GM19455 (cell line): ENCODE measurements around the gene CTXND1.

Experiments used
- ATAC-seq: cut with Tn5 transposase; IDR thresholded peaks from one replicate; pipeline ENCODE4 v1.9.1; 2021; ENCODE audit not compliant: unreplicated experiment

The CTXND1 gene

DNA sequence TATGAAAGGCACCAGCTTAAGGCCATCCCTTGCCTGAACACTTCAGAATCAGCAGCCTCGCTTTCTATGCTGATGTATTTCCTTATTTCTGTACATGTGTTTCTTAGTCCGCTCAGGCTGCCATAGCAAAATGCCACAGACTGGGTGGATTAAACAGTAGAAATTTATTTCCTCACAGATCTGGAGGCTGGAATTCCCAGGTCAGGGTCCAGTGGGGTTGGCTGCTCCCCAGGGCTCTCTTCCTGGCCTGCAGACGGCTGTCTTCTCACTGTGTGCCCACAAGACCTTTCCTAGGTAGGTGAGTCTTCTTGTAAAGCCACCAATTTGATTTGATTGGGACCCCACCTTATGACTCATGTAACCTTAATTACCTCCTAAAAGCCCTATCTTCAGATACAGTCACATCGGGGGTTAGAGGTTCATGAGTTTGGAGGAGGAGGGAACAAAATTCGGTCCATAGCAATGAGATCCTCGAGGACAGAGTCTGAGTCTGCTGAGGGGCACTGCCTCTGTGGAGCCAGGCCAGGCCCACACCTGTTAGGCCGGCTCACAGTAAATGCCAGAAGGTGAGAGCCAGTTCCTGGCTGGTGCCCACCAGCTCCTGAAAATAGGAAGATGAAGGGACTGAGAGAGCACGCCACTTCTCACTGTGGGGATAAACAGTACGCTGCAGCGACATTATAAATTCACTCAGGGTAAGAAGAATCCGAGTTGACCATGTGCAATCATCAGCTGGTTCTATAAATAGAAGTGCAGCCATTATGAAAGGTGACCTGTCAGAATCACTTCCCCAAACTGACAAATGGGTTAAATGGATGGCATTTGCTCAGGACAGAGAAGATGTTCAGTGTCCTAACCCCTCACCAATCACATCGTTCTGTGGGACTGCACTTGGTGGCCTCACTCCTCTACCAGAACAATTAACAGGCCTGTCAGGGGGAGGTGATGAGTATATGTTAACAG lies 41.1 kb downstream of the CTXND1 start:
- no peak for ATAC-seq

DNA sequence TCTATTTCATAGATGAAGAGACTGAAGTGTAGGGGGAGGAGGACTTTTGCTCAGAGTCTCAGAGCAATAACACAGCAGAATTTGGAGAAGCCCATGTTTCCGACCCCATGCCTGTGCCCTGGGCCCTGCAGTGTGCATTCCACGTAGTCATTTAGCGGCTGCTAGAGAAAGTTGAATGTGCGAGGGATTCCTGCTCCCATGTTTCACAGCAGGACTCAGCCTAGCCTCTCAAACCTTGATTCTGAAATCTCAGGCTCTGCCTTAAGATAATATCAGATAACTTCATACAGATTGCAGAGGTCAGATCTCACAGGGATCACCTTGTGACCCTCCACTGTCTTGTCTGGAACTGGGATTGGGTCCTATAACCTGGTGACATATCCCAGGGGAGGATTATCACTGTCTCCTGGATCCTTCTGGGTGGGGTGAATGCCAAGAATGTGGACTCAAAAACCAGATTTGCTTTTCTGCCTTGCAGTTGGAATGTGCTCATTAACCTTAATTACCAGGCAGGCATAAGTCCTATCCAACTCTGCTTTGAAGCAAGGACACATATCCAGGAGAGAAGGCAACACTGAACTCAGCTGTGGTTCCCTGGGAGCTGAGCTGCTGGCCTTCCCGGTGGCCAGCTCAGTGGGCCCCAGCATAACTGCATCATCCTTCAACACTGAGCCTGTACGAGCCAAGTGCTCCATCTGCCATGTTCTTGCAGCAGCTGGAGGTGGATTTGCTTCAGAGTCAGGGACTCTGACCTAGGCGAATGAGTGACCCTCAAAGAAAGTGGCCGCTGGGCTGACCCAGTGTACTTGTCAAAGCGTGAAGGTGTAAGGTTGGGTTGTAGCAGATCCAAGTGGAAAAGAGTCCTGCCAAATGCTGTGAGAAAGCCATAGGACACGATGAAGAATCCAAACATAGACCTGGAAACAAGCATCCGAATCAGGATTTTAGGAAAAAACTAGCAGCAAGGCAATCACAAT lies 43.0 kb downstream of the CTXND1 start:
- no peak for ATAC-seq

GRCh38 chr15:80207887-80208286 lies 44.1 kb downstream of the CTXND1 start:
- no peak for ATAC-seq

GRCh38 chr15:80204231-80204630 lies 47.8 kb downstream of the CTXND1 start:
- ATAC-seq = no peak

DNA sequence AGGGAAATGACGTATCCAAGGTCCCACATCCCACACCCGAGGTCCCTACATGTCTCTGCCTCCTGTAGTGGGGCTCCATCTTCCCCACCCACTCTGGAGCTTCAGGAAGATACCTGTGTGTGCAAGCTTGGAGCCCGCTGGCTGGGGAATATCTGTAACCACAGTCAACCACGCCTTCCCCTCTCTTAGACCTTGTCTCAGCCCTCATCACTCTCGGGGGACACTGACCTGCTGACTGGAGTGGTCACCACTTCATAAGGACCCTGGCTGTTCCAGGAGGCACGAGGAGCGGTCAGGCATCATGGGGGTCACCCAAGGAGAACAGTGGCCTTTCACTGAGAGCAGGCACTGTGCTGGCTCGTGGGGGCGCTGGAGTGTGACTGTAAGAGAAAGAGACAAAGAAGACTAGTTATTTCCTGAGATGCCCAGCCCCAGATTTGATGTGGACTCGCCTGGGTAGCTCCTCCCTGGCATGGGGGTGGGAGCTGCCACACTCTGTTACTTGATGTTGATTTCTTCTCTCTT lies 48.6 kb downstream of the CTXND1 start:
- no peak for ATAC-seq

- ATAC-seq = no peak
Measured at GRCh38 chr15:80202641-80203360, 49.2 kb downstream of the CTXND1 start.

DNA sequence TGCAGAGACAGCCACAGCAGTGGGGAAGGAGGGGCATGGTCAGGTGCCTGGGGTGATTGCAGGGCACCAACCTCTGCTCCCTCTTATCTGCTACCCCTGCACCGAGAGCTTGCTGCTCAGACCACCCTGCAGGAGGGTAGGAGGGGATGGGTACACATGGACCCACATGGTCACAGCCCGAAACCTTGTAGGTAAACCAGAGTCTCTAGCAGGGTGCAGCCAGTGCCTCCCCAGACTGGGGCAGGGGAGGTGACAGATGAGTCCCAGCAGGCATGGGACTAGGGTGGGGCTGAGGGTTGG lies 50.0 kb downstream of the CTXND1 start:
- no peak for ATAC-seq

- ATAC-seq = no peak
Measured at GRCh38 chr15:80201256-80202015, 50.6 kb downstream of the CTXND1 start.

DNA sequence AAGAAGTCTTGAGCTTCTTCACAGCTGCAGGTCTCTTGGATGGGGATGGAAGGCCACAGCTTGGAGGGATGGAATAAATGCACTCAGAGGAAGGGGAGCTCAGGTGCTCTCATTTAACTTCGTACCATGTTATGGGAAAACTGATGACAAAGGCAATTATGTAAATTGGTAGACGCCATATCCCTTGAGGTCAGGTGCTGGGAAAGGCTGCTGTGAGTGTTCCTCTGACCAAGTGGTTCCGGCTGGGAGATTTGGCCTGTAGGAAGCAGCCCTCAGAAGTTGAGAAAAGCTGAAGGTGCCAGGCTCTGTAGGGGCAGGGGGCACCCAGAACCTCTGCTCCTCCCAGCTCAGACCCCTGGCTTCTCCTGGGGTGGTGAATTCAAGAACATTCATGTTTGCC lies 52.1 kb downstream of the CTXND1 start:
- ATAC-seq = no peak

GRCh38 chr15:80199366-80199765 lies 52.6 kb downstream of the CTXND1 start:
- ATAC-seq = no peak

GRCh38 chr15:80194914-80195313 lies 57.1 kb downstream of the CTXND1 start:
- no peak for ATAC-seq

- no peak for ATAC-seq
Measured at GRCh38 chr15:80194186-80194585, 57.8 kb downstream of the CTXND1 start.

- ATAC-seq = no peak
Measured at GRCh38 chr15:80191897-80192595, 60.0 kb downstream of the CTXND1 start.

DNA sequence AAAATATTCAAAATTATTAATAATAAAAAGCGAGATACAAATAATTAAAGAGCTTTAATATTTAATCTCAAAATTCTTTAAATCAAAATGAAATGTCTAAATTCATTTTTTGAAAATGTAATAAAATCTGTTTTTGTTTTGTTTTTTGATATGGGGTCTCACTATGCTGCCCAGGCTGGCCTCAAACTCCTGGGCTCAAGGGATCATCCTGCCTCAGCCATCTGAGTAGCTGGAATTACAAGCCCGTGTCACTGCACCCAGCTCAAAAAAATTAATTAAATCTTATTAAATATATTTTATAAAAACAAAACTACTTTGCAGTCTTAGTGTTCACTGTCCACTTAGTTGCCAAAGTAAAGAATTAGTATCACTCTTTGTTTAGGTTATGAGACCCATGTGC lies 60.8 kb downstream of the CTXND1 start:
- ATAC-seq = no peak

GRCh38 chr15:80188251-80188650 lies 63.8 kb downstream of the CTXND1 start:
- ATAC-seq = no peak

DNA sequence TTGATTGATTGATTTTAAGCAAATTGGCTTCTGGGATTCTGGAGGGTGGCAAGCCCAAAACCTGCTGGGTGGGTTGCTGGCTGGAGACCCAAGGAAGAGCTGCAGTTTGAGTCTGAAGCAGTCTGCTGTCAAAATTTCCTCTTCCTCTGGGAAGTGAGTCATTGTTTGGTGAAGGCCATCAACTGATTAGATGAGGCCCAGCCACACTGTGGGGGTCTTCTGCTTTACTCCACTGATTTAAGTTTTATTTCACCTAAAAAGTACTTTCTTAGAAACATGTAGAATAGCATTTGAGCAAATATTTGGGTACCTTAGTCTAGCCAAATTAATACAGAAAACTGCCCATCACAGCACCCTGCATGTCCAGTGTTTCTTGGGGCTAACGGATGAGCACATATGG lies 65.4 kb downstream of the CTXND1 start:
- ATAC-seq = no peak

GRCh38 chr15:80186066-80186465 lies 65.9 kb downstream of the CTXND1 start:
- no peak for ATAC-seq

- ATAC-seq = no peak
Measured at GRCh38 chr15:80185152-80185551, 66.9 kb downstream of the CTXND1 start.

- ATAC-seq = no peak
Measured at GRCh38 chr15:80184554-80184953, 67.5 kb downstream of the CTXND1 start.

DNA sequence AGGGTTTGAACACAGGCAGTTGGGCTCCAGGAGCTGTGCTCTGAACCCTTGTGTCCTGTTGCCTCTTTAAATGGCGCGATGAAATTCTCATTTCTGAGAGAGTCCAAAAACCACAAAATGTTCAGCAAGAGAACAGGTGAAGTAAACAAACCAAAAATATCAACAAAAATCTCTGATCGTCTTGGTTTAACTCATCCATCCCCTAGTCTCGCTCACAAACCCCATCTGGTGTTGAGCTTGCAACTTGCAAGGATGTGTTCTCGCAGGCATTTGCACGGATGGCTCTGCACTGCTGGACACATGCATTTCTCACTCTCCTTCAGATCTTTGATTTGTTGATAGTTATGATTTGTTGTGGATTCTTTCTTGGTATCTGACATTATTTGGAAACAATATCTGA lies 68.1 kb downstream of the CTXND1 start:
- no peak for ATAC-seq
